ENCODE results near the gene MED15. TPM values are rescaled to one million over a fixed set of nuclear protein-coding genes. Genes with fewer than 3 reads are reported as not detected.

MED15 gene
- total and polyA plus RNA-seq, 12 donors = 22.5 to 203 (median 82.2) TPM

DNA sequence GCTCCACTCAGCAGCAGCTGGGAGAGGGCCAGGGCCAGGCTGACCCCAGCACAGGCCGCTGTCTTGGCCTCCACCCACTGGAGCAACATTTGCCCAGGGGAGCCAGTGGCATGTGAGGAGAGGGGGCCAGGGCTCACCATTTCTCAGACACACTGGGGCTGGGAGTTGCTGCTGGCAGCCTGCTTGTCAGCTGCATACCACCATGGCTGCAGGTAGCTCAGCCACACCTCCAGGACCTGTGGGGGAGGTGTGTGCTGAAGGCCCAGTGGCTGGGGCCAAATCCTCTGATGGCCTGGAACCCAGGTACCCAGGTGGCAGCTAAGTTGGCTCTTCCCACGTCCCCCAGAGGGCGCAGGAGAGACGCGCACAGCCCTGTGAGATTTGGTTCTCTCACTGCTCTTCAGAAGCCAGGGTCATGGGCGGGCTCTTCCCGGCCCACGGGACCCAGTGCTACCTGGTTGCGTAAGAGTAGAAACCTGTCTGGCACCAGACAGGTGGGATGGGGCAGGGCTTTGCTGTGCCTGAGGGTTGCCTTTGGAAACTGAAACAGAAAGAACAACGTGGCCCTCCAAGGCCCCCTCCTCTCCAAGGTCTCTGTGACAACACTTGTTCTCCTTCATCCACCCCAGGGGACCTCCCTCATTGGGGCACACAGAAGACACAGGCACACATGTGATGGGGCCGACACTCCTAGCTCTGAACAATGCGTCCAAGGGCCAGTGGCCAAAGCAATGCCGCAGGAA, 98.8 kb downstream of the MED15 start:
- Histone ChIP-seq H3K4me3 (no peak overlapping the region), H3K4me1 (replicated peaks in 1 of 2) (no peaks in the 10 kb centered on the region), H3K9me3 (replicated peaks in 1 of 3) (no peaks in the 10 kb centered on the region), H3K36me3 (replicated peaks in 1 of 2) (no peaks in the 10 kb centered on the region), H3K27me3 (no peaks in the 10 kb centered on the region), H3K27ac (no peak overlapping the region)
- no peak for TF ChIP-seq POLR2A (IDR thresholded peaks at IDR 0.05)
- TF ChIP-seq, protein P1, sequence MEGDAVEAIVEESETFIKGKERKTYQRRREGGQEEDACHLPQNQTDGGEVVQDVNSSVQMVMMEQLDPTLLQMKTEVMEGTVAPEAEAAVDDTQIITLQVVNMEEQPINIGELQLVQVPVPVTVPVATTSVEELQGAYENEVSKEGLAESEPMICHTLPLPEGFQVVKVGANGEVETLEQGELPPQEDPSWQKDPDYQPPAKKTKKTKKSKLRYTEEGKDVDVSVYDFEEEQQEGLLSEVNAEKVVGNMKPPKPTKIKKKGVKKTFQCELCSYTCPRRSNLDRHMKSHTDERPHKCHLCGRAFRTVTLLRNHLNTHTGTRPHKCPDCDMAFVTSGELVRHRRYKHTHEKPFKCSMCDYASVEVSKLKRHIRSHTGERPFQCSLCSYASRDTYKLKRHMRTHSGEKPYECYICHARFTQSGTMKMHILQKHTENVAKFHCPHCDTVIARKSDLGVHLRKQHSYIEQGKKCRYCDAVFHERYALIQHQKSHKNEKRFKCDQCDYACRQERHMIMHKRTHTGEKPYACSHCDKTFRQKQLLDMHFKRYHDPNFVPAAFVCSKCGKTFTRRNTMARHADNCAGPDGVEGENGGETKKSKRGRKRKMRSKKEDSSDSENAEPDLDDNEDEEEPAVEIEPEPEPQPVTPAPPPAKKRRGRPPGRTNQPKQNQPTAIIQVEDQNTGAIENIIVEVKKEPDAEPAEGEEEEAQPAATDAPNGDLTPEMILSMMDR (IDR thresholded peaks at IDR 0.05) = peak; percentile 57 to 74 (median 64)
- 29 to 58% (median 44%) methylated on average over 7 to 13 of the region's 13 CpGs for WGBS, 4 donors
- DNase-seq = peak; percentile 57 to 76 (median 72)
- intact Hi-C loops (cut with DNase I) = loop anchor here in 1 of 2 donors (10.0 kb wide), 1 partner anchor 89 kb away; no protein-coding TSS in a partner anchor

DNA sequence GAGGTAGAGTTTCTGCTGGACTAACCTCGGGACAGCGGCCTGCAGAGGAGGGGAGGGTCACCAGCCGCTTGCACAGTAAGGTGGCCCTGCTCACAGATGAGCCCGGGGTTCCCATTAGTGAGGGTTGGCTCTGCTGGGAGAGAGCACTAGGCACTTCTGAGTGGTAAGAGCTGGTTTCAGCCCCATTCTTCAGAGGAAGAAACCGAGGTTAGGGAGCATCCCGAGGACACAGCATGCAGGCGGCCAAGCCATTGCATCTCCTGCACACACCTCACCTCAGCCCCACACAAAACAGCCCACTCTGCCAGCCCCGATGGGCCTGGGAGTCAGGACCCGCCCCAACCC, 99.3 kb downstream of the MED15 start:
- H3K9me3 ChIP-seq (replicated peaks in 1 of 3) = no peaks in the 10 kb centered on the region
- no peak overlapping the region for H3K4me3 ChIP-seq
- TF ChIP-seq, protein P1 (IDR thresholded peaks at IDR 0.05) = no peak
- no peak for TF ChIP-seq POLR2A (IDR thresholded peaks at IDR 0.05)
- intact Hi-C loops (cut with DNase I) = loop anchor here in 1 of 2 donors (10.0 kb wide), 1 partner anchor 88 kb away; no protein-coding TSS in a partner anchor
- no peak overlapping the region for H3K27ac ChIP-seq
- 73 to 82% (median 79%) methylated on average over 6 to 9 of the region's 9 CpGs for WGBS, 4 donors
- no peaks in the 10 kb centered on the region for H3K36me3 ChIP-seq (replicated peaks in 1 of 2)
- no peak for DNase-seq
- no peaks in the 10 kb centered on the region for H3K27me3 ChIP-seq
- H3K4me1 ChIP-seq (replicated peaks in 1 of 2) = no peaks in the 10 kb centered on the region

DNA sequence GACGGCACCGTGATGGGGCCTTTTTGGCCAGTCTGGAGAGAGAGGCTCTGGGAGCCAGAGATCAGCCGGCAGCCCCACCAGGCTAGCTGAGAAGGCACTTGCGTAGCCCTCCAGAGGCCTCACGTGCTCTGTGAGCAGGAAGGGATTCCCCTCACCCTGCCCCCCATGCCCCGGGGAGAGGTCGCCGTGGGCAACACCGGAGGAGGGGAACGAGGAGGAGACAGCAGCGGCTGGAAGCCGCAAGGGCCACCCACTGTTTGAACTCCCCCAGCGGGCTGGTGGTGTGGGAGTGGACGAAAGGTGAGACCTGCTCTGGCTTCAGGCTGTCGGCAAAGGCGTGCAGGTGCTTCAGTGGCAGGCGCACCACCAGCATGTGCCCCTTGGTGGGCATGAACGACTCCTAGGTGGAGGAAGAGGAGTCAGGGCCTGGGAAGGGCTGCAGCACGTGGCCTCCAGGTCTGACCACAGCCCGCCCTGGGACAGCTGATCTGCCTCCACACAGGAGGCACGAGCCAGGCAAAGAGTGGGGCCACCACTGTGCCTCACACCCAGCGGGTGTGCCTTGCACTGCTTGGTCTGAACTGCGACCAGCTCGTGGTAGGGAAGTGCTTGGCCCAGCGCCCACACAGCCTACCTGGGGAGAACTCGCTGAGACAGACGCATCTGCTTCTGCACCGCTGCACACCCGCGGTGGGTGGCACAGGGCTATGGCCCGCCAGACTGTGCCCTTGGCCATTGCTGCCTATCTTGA, 99.9 kb downstream of the MED15 start:
- Histone ChIP-seq H3K27ac (no peak overlapping the region), H3K4me3 (no peak overlapping the region), H3K27me3 (no peaks in the 10 kb centered on the region), H3K4me1 (replicated peaks in 1 of 2) (no peaks in the 10 kb centered on the region), H3K9me3 (replicated peaks in 1 of 3) (no peaks in the 10 kb centered on the region), H3K36me3 (replicated peaks in 1 of 2) (no peaks in the 10 kb centered on the region)
- no peak for DNase-seq
- no peak for TF ChIP-seq POLR2A (IDR thresholded peaks at IDR 0.05)
- TF ChIP-seq, protein P1 (IDR thresholded peaks at IDR 0.05) = no peak
- intact Hi-C loops (cut with DNase I) = loop anchor here in 1 of 2 donors (10.0 kb wide), 1 partner anchor 87 kb away; no protein-coding TSS in a partner anchor
- WGBS, 4 donors = 50 to 81% (median 72%) methylated on average over 16 to 31 of the region's 31 CpGs

DNA sequence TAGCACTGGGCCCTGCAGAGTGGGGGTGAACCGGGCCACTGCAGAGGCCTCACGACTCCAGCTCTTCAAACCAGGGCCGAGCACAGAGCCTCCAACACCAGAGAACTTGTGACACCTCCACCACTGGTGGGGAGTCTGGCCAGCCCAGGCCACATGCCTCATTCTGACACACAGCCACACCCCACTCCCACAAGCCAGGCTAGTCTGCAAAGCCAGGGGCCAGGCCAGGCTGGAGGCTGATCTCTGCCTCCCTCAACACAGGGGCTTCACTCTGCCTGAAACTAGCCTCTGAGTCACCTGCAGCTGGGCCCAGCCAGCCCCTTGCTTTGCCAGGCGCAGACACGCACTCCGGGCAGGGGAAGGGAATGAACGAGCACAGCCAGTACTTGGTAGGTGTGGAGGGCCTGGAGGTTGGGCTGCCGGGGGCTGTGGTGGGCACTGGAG, 102.9 kb downstream of the MED15 start:
- no peaks in the 10 kb centered on the region for H3K27me3 ChIP-seq
- intact Hi-C loops (cut with DNase I) = no loop called here
- no peaks in the 10 kb centered on the region for H3K36me3 ChIP-seq (replicated peaks in 1 of 2)
- H3K9me3 ChIP-seq (replicated peaks in 1 of 3) = no peaks in the 10 kb centered on the region
- no peak overlapping the region for H3K4me3 ChIP-seq
- H3K4me1 ChIP-seq (replicated peaks in 1 of 2) = no peaks in the 10 kb centered on the region
- WGBS, 4 donors = 77 to 92% (median 88%) methylated on average over 5 to 8 of the region's 8 CpGs
- TF ChIP-seq, protein P1 (IDR thresholded peaks at IDR 0.05) = no peak
- TF ChIP-seq POLR2A (IDR thresholded peaks at IDR 0.05) = no peak
- no peak for DNase-seq
- H3K27ac ChIP-seq = no peak overlapping the region
